T-helper 1 cell treated with Interleukin-12 subunit alpha and Interleukin-12 subunit beta and Interleukin-4 antibody, amounts not matched to agents 30 μg/mL and 1 μg/mL, for 36 hours (primary cell): Measurements from ENCODE around the gene LSM8.
"Not testable (repeated sequence)": the region's sequence is repeated elsewhere in the genome, so short reads cannot be mapped to it uniquely, and the experiment has no call there.

ENCODE experiments used
- H3K27ac Mint-ChIP-seq: one replicate; pipeline ENCODE4 v1.8.0; 2021; ENCODE audit warnings: mild to moderate bottlenecking, mixed read lengths
- H3K27me3 Mint-ChIP-seq: one replicate; pipeline ENCODE4 v1.8.0; 2021; ENCODE audit warnings: low read depth, mixed read lengths
- H3K36me3 Mint-ChIP-seq: one replicate; pipeline ENCODE4 v1.8.0; 2021; ENCODE audit warnings: low read depth, mixed read lengths
- H3K4me1 Mint-ChIP-seq: one replicate; pipeline ENCODE4 v1.8.0; 2021; ENCODE audit warnings: low read depth, mixed read lengths
- H3K4me3 Mint-ChIP-seq: one replicate; pipeline ENCODE4 v1.8.0; 2021; ENCODE audit warnings: mild to moderate bottlenecking, moderate library complexity, mixed read lengths
- H3K9me3 Mint-ChIP-seq: one replicate; pipeline ENCODE4 v1.8.0; 2021; ENCODE audit warnings: mixed read lengths

The LSM8 gene

GRCh38 chr7:118183786-118184564, at the start of gene LSM8:
LSM8 (plus strand) TSS chr7:118184164; CDS start chr7:118184224, 60 bp downstream.
- H3K27me3 Mint-ChIP-seq: no peaks in the 10 kb centered on the region
- H3K9me3 Mint-ChIP-seq: no peaks in the 10 kb centered on the region
- peaks cover 32% of the 10 kb centered on the region for H3K4me1 Mint-ChIP-seq
- H3K4me3 Mint-ChIP-seq: peak within 1 kb of the TSS; percentile 98
- H3K27ac Mint-ChIP-seq: peak within 1 kb of the TSS; percentile 99
- peaks cover 39% of the 10 kb centered on the region for H3K36me3 Mint-ChIP-seq

- H3K27me3 Mint-ChIP-seq, H3K27ac Mint-ChIP-seq, H3K9me3 Mint-ChIP-seq, H3K36me3 Mint-ChIP-seq, H3K4me3 Mint-ChIP-seq, H3K4me1 Mint-ChIP-seq: not testable (repeated sequence)
Measured at GRCh38 chr7:118134420-118134819, 49.5 kb upstream of the LSM8 start.

- H3K4me3 Mint-ChIP-seq: no peak overlapping the region
- H3K9me3 Mint-ChIP-seq: no peaks in the 10 kb centered on the region
- H3K27me3 Mint-ChIP-seq: no peaks in the 10 kb centered on the region
- no peak overlapping the region for H3K27ac Mint-ChIP-seq
- no peaks in the 10 kb centered on the region for H3K4me1 Mint-ChIP-seq
- no peaks in the 10 kb centered on the region for H3K36me3 Mint-ChIP-seq
Measured at GRCh38 chr7:118140468-118140867, 43.5 kb upstream of the LSM8 start.

- H3K4me3 Mint-ChIP-seq: no peak overlapping the region
- H3K27ac Mint-ChIP-seq: no peak overlapping the region
- no peaks in the 10 kb centered on the region for H3K27me3 Mint-ChIP-seq
- no peaks in the 10 kb centered on the region for H3K36me3 Mint-ChIP-seq
- no peaks in the 10 kb centered on the region for H3K9me3 Mint-ChIP-seq
- no peaks in the 10 kb centered on the region for H3K4me1 Mint-ChIP-seq
Measured at GRCh38 chr7:118142012-118142411, 42.0 kb upstream of the LSM8 start.

- H3K36me3 Mint-ChIP-seq: no peaks in the 10 kb centered on the region
- H3K4me3 Mint-ChIP-seq: no peak overlapping the region
- no peaks in the 10 kb centered on the region for H3K9me3 Mint-ChIP-seq
- no peaks in the 10 kb centered on the region for H3K4me1 Mint-ChIP-seq
- H3K27ac Mint-ChIP-seq: no peak overlapping the region
- no peaks in the 10 kb centered on the region for H3K27me3 Mint-ChIP-seq
Measured at GRCh38 chr7:118148930-118149329, 35.0 kb upstream of the LSM8 start.

GRCh38 chr7:118149394-118149793, 34.6 kb upstream of the LSM8 start:
- no peaks in the 10 kb centered on the region for H3K36me3 Mint-ChIP-seq
- H3K27me3 Mint-ChIP-seq: no peaks in the 10 kb centered on the region
- H3K4me1 Mint-ChIP-seq: no peaks in the 10 kb centered on the region
- no peaks in the 10 kb centered on the region for H3K9me3 Mint-ChIP-seq
- no peak overlapping the region for H3K27ac Mint-ChIP-seq
- H3K4me3 Mint-ChIP-seq: no peak overlapping the region

GRCh38 chr7:118151671-118152070, 32.3 kb upstream of the LSM8 start:
- no peaks in the 10 kb centered on the region for H3K9me3 Mint-ChIP-seq
- peaks cover 11% of the 10 kb centered on the region for H3K27me3 Mint-ChIP-seq
- no peak overlapping the region for H3K4me3 Mint-ChIP-seq
- no peak overlapping the region for H3K27ac Mint-ChIP-seq
- no peaks in the 10 kb centered on the region for H3K4me1 Mint-ChIP-seq
- H3K36me3 Mint-ChIP-seq: no peaks in the 10 kb centered on the region

- Mint-ChIP-seq H3K36me3 (no peaks in the 10 kb centered on the region), H3K27ac (no peak overlapping the region), H3K9me3 (no peaks in the 10 kb centered on the region), H3K27me3 (peaks cover 11% of the 10 kb centered on the region), H3K4me3 (no peak overlapping the region), H3K4me1 (no peaks in the 10 kb centered on the region)
Measured at GRCh38 chr7:118152149-118152548, 31.8 kb upstream of the LSM8 start.

GRCh38 chr7:118152654-118153053, 31.3 kb upstream of the LSM8 start:
- Mint-ChIP-seq H3K36me3 (no peaks in the 10 kb centered on the region), H3K4me1 (no peaks in the 10 kb centered on the region), H3K27ac (no peak overlapping the region), H3K27me3 (peaks cover 11% of the 10 kb centered on the region), H3K4me3 (no peak overlapping the region), H3K9me3 (no peaks in the 10 kb centered on the region)

GRCh38 chr7:118153551-118154177, 30.3 kb upstream of the LSM8 start:
- Mint-ChIP-seq H3K9me3 (peaks cover 7% of the 10 kb centered on the region), H3K4me1 (no peaks in the 10 kb centered on the region), H3K36me3 (peaks cover 2% of the 10 kb centered on the region), H3K4me3 (no peak overlapping the region), H3K27ac (no peak overlapping the region), H3K27me3 (peaks cover 11% of the 10 kb centered on the region)

GRCh38 chr7:118158766-118159165, 25.2 kb upstream of the LSM8 start:
- Mint-ChIP-seq H3K4me3 (no peak overlapping the region), H3K4me1 (no peaks in the 10 kb centered on the region), H3K27me3 (peaks cover 11% of the 10 kb centered on the region)

GRCh38 chr7:118169146-118169545, 14.8 kb upstream of the LSM8 start:
- Mint-ChIP-seq H3K27ac (no peak overlapping the region), H3K27me3 (peaks cover 14% of the 10 kb centered on the region), H3K36me3 (no peaks in the 10 kb centered on the region), H3K4me1 (no peaks in the 10 kb centered on the region), H3K4me3 (no peak overlapping the region), H3K9me3 (no peaks in the 10 kb centered on the region)

More at GRCh38 chr7:118158766-118159165, 25.2 kb upstream of the LSM8 start:
- H3K27ac Mint-ChIP-seq: no peak overlapping the region
- H3K9me3 Mint-ChIP-seq: peaks cover 11% of the 10 kb centered on the region
- peaks cover 2% of the 10 kb centered on the region for H3K36me3 Mint-ChIP-seq

GRCh38 chr7:118175740-118176139, 8.2 kb upstream of the LSM8 start:
- Mint-ChIP-seq H3K4me3 (no peak overlapping the region), H3K9me3 (no peaks in the 10 kb centered on the region), H3K27ac (no peak overlapping the region), H3K27me3 (peaks cover 1% of the 10 kb centered on the region), H3K4me1 (no peaks in the 10 kb centered on the region), H3K36me3 (no peaks in the 10 kb centered on the region)

- H3K27ac Mint-ChIP-seq: no peak overlapping the region
- H3K27me3 Mint-ChIP-seq: no peaks in the 10 kb centered on the region
- H3K36me3 Mint-ChIP-seq: peaks cover 6% of the 10 kb centered on the region
- H3K9me3 Mint-ChIP-seq: no peaks in the 10 kb centered on the region
- peaks cover 5% of the 10 kb centered on the region for H3K4me1 Mint-ChIP-seq
- no peak overlapping the region for H3K4me3 Mint-ChIP-seq
Measured at GRCh38 chr7:118179191-118179590, 4.8 kb upstream of the LSM8 start.
